ENCODE data around the gene FBN1.

FBN1 gene

DNA sequence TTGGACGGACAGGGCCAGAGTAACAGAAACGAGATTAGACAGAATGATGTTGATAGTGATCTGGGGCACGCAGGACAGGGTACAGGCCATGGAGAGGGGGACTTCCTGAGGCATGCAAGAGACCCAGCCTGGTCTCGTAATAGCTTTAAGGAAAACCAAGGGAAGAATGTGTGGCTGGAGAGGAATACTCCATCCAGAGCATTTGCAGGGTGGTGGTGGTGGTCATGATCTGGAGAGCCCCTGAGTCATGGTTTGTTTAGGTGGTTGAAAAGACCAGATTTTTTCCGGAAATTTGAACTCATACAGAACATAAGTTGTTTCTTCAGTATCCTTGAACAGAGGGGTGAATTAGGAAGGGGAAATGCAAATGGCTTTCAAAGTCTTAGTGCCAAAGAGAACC is 175.8 kb downstream of the FBN1 start:
- Histone ChIP-seq H3K4me2 (ENCODE audit: low read length, poor library complexity, severe bottlenecking) (no peak overlapping the region), H4K8ac (ENCODE audit: low read length) (no peak overlapping the region), H3K9me3 (ENCODE audit: control insufficient read depth, low read length) (no peaks in the 10 kb centered on the region), H3K79me1 (replicated peaks; ENCODE audit: low read length, poor library complexity, severe bottlenecking) (peaks cover 9% of the 10 kb centered on the region), H3K36me3 (ENCODE audit: control insufficient read depth in 1 of 2, insufficient read depth in 2 of 2, low read depth in 1 of 2, low read length in 2 of 2) (peaks cover 21 to 96% of the 10 kb centered on the region in 2 experiments), H3K4me1 (ENCODE audit: control insufficient read depth, insufficient read depth, low read depth, low read length) (peaks cover 6% of the 10 kb centered on the region), H3K23ac (ENCODE audit: low read length in 2 of 2) (no peak overlapping the region), H2BK12ac (ENCODE audit: low read length in 2 of 2) (peak overlapping the region in 1 of 2 experiments; percentile 66), H2BK5ac (ENCODE audit: low read depth, low read length, poor library complexity, severe bottlenecking) (no peak overlapping the region), H3K27me3 (ENCODE audit: control insufficient read depth in 1 of 2, insufficient read depth in 1 of 2, low read length in 2 of 2) (no peaks in the 10 kb centered on the region), H3K9ac (ENCODE audit: low read length) (no peak overlapping the region), H2AFZ (ENCODE audit: low read depth, low read length) (no peak overlapping the region), H3K14ac (ENCODE audit: low read length in 2 of 2) (no peak overlapping the region), H3K18ac (ENCODE audit: low read depth in 1 of 2, low read length in 2 of 2) (no peak overlapping the region), H3K4me3 (ENCODE audit: insufficient read depth in 1 of 2, low read depth in 1 of 2, low read length in 2 of 2) (no peak overlapping the region), H2BK120ac (ENCODE audit: low read depth, low read length) (no peak overlapping the region), H3K27ac (ENCODE audit: low read length, poor library complexity, severe bottlenecking) (peak overlapping the region; percentile 60), H4K91ac (ENCODE audit: low read length) (no peak overlapping the region), H2AK5ac (ENCODE audit: low read length, severe bottlenecking) (peak overlapping the region; percentile 64), H3K4ac (ENCODE audit: low read depth in 1 of 2, low read length in 2 of 2) (no peak overlapping the region), H2BK15ac (ENCODE audit: low read depth, poor library complexity, severe bottlenecking) (no peak overlapping the region)
- DNase-seq, result peak; percentile 61
- whole genome bisulfite sequencing, result 82% methylated on average over 5 of the region's 5 CpGs

DNA sequence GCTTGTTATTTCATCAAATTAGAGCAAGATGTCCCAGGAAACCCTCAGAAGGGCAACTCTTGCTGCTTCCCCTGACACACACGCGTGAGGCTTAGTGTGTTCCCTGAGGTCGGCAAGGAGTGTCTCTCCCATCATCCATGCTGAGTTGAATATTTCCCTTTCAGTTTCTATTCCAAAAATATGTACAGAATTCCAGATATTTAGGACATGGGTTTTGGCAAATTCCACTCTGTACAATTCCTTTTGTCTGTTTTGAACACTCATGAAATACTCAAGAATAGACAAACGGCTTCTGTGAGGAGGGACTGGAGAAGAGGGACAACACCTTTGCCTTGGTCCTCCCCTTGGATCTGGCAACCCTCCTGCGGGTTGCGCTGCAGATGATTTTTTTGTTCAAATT is 176.2 kb downstream of the FBN1 start:
- Histone ChIP-seq H2AK5ac (ENCODE audit: low read length, severe bottlenecking) (no peak overlapping the region), H3K4me1 (ENCODE audit: control insufficient read depth, insufficient read depth, low read depth, low read length) (peaks cover 6% of the 10 kb centered on the region), H2AFZ (ENCODE audit: low read depth, low read length) (no peak overlapping the region), H3K36me3 (ENCODE audit: control insufficient read depth in 1 of 2, insufficient read depth in 2 of 2, low read depth in 1 of 2, low read length in 2 of 2) (peaks cover 23 to 96% of the 10 kb centered on the region in 2 experiments), H3K79me1 (replicated peaks; ENCODE audit: low read length, poor library complexity, severe bottlenecking) (peaks cover 9% of the 10 kb centered on the region), H3K9me3 (ENCODE audit: control insufficient read depth, low read length) (no peaks in the 10 kb centered on the region), H3K27me3 (ENCODE audit: control insufficient read depth in 1 of 2, insufficient read depth in 1 of 2, low read length in 2 of 2) (no peaks in the 10 kb centered on the region), H3K4me3 (ENCODE audit: insufficient read depth in 1 of 2, low read depth in 1 of 2, low read length in 2 of 2) (no peak overlapping the region), H3K23ac (ENCODE audit: low read length in 2 of 2) (no peak overlapping the region), H3K9ac (ENCODE audit: low read length) (no peak overlapping the region), H3K4me2 (ENCODE audit: low read length, poor library complexity, severe bottlenecking) (no peak overlapping the region), H3K18ac (ENCODE audit: low read depth in 1 of 2, low read length in 2 of 2) (no peak overlapping the region), H3K27ac (ENCODE audit: low read length, poor library complexity, severe bottlenecking) (peak overlapping the region; percentile 60), H2BK15ac (ENCODE audit: low read depth, poor library complexity, severe bottlenecking) (no peak overlapping the region), H4K91ac (ENCODE audit: low read length) (no peak overlapping the region), H2BK120ac (ENCODE audit: low read depth, low read length) (no peak overlapping the region), H4K8ac (ENCODE audit: low read length) (no peak overlapping the region), H3K4ac (ENCODE audit: low read depth in 1 of 2, low read length in 2 of 2) (no peak overlapping the region), H2BK12ac (ENCODE audit: low read length in 2 of 2) (no peak overlapping the region), H3K14ac (ENCODE audit: low read length in 2 of 2) (no peak overlapping the region), H2BK5ac (ENCODE audit: low read depth, low read length, poor library complexity, severe bottlenecking) (no peak overlapping the region)
- peak; percentile 20 for DNase-seq
- 89% methylated on average over 3 of the region's 6 CpGs for WGBS

DNA sequence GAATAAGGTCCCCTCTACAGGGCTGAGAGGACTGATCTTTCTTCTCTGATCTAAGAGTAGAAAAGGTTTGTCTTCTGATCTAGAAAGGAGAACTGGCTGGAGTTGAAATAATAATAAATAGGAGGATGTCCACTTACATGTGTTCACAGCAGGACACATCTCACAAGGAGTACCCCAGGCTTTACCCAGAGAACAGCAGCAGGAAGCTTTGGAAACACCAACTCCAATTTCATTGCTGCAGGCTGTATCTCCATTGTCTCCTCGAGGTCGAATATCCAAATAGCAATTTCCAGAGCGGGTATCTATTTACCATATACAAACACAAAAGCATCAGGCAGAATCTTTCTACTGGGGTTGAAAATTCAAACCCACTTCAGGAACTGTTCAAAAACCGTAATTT is 177.7 kb downstream of the FBN1 start:
- no peak overlapping the region for H3K9ac ChIP-seq (ENCODE audit: low read length)
- H2BK5ac ChIP-seq (ENCODE audit: low read depth, low read length, poor library complexity, severe bottlenecking), result no peak overlapping the region
- H2AK5ac ChIP-seq (ENCODE audit: low read length, severe bottlenecking), result no peak overlapping the region
- no peaks in the 10 kb centered on the region for H3K27me3 ChIP-seq (ENCODE audit: control insufficient read depth in 1 of 2, insufficient read depth in 1 of 2, low read length in 2 of 2)
- H3K14ac ChIP-seq (ENCODE audit: low read length in 2 of 2), result no peak overlapping the region
- H4K8ac ChIP-seq (ENCODE audit: low read length), result no peak overlapping the region
- peaks cover 6% of the 10 kb centered on the region for H3K4me1 ChIP-seq (ENCODE audit: control insufficient read depth, insufficient read depth, low read depth, low read length)
- H3K36me3 ChIP-seq (ENCODE audit: control insufficient read depth in 1 of 2, insufficient read depth in 2 of 2, low read depth in 1 of 2, low read length in 2 of 2), result peaks cover 29 to 96% of the 10 kb centered on the region in 2 experiments
- H3K4ac ChIP-seq (ENCODE audit: low read depth in 1 of 2, low read length in 2 of 2), result no peak overlapping the region
- no peaks in the 10 kb centered on the region for H3K9me3 ChIP-seq (ENCODE audit: control insufficient read depth, low read length)
- H2BK15ac ChIP-seq (ENCODE audit: low read depth, poor library complexity, severe bottlenecking), result no peak overlapping the region
- no peak overlapping the region for H3K27ac ChIP-seq (ENCODE audit: low read length, poor library complexity, severe bottlenecking)
- no peak overlapping the region for H2BK12ac ChIP-seq (ENCODE audit: low read length in 2 of 2)
- no peak overlapping the region for H3K4me3 ChIP-seq (ENCODE audit: insufficient read depth in 1 of 2, low read depth in 1 of 2, low read length in 2 of 2)
- H3K79me1 ChIP-seq (replicated peaks; ENCODE audit: low read length, poor library complexity, severe bottlenecking), result peaks cover 9% of the 10 kb centered on the region
- H3K23ac ChIP-seq (ENCODE audit: low read length in 2 of 2), result no peak overlapping the region
- no peak overlapping the region for H3K4me2 ChIP-seq (ENCODE audit: low read length, poor library complexity, severe bottlenecking)
- no peak overlapping the region for H2BK120ac ChIP-seq (ENCODE audit: low read depth, low read length)
- H3K18ac ChIP-seq (ENCODE audit: low read depth in 1 of 2, low read length in 2 of 2), result peak overlapping the region in 1 of 2 experiments; percentile 16
- DNase-seq, result no peak
- H2AFZ ChIP-seq (ENCODE audit: low read depth, low read length), result no peak overlapping the region
- no peak overlapping the region for H4K91ac ChIP-seq (ENCODE audit: low read length)
- 97% methylated on average over 4 of the region's 4 CpGs for whole genome bisulfite sequencing

DNA sequence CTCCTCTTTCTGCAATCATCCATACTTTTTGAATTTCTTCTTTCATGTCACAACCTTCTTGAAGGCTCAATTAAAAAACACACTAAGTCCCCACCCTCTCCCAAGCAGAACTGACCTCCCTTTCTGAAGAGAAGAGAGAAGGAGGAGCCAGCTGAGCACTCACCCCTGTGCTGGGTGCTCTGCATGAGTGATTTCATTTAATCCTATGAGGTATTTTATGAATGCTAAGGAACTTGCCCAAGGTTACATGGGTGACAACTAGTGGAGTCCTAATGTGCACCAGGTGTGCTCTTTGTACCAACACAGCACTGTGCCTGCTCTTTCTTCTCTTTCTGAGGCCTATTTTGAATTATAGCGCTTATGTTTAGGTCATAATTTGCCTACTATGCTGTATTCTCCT is 178.7 kb downstream of the FBN1 start:
- WGBS, result no CpG with 5 or more reads among the region's 1 CpG
- H3K79me1 ChIP-seq (replicated peaks; ENCODE audit: low read length, poor library complexity, severe bottlenecking), result peaks cover 5% of the 10 kb centered on the region
- H2AFZ ChIP-seq (ENCODE audit: low read depth, low read length), result no peak overlapping the region
- no peak overlapping the region for H3K4ac ChIP-seq (ENCODE audit: low read depth in 1 of 2, low read length in 2 of 2)
- peaks cover 23 to 96% of the 10 kb centered on the region in 2 experiments for H3K36me3 ChIP-seq (ENCODE audit: control insufficient read depth in 1 of 2, insufficient read depth in 2 of 2, low read depth in 1 of 2, low read length in 2 of 2)
- H2BK5ac ChIP-seq (ENCODE audit: low read depth, low read length, poor library complexity, severe bottlenecking), result no peak overlapping the region
- H3K23ac ChIP-seq (ENCODE audit: low read length in 2 of 2), result no peak overlapping the region
- H4K8ac ChIP-seq (ENCODE audit: low read length), result no peak overlapping the region
- no peak for DNase-seq
- H2AK5ac ChIP-seq (ENCODE audit: low read length, severe bottlenecking), result no peak overlapping the region
- no peak overlapping the region for H4K91ac ChIP-seq (ENCODE audit: low read length)
- H3K4me1 ChIP-seq (ENCODE audit: control insufficient read depth, insufficient read depth, low read depth, low read length), result peaks cover 6% of the 10 kb centered on the region
- H2BK12ac ChIP-seq (ENCODE audit: low read length in 2 of 2), result no peak overlapping the region
- H3K18ac ChIP-seq (ENCODE audit: low read depth in 1 of 2, low read length in 2 of 2), result no peak overlapping the region
- H2BK15ac ChIP-seq (ENCODE audit: low read depth, poor library complexity, severe bottlenecking), result no peak overlapping the region
- H3K4me2 ChIP-seq (ENCODE audit: low read length, poor library complexity, severe bottlenecking), result no peak overlapping the region
- H3K27ac ChIP-seq (ENCODE audit: low read length, poor library complexity, severe bottlenecking), result no peak overlapping the region
- no peak overlapping the region for H3K14ac ChIP-seq (ENCODE audit: low read length in 2 of 2)
- no peaks in the 10 kb centered on the region for H3K27me3 ChIP-seq (ENCODE audit: control insufficient read depth in 1 of 2, insufficient read depth in 1 of 2, low read length in 2 of 2)
- no peak overlapping the region for H2BK120ac ChIP-seq (ENCODE audit: low read depth, low read length)
- no peak overlapping the region for H3K4me3 ChIP-seq (ENCODE audit: insufficient read depth in 1 of 2, low read depth in 1 of 2, low read length in 2 of 2)
- H3K9ac ChIP-seq (ENCODE audit: low read length), result peak overlapping the region; percentile 12
- H3K9me3 ChIP-seq (ENCODE audit: control insufficient read depth, low read length), result no peaks in the 10 kb centered on the region

Measured in mesenchymal stem cell (in vitro differentiated cells and primary cell).